ELF-1 (cell line): ENCODE data around the gene IGSF21.

Source experiments
- DNase-seq: peaks from one replicate; pipeline ENCODE4 v3.0.0-alpha.2; 2016; ENCODE audit warnings: low read depth, low spot score

Gene IGSF21

DNA sequence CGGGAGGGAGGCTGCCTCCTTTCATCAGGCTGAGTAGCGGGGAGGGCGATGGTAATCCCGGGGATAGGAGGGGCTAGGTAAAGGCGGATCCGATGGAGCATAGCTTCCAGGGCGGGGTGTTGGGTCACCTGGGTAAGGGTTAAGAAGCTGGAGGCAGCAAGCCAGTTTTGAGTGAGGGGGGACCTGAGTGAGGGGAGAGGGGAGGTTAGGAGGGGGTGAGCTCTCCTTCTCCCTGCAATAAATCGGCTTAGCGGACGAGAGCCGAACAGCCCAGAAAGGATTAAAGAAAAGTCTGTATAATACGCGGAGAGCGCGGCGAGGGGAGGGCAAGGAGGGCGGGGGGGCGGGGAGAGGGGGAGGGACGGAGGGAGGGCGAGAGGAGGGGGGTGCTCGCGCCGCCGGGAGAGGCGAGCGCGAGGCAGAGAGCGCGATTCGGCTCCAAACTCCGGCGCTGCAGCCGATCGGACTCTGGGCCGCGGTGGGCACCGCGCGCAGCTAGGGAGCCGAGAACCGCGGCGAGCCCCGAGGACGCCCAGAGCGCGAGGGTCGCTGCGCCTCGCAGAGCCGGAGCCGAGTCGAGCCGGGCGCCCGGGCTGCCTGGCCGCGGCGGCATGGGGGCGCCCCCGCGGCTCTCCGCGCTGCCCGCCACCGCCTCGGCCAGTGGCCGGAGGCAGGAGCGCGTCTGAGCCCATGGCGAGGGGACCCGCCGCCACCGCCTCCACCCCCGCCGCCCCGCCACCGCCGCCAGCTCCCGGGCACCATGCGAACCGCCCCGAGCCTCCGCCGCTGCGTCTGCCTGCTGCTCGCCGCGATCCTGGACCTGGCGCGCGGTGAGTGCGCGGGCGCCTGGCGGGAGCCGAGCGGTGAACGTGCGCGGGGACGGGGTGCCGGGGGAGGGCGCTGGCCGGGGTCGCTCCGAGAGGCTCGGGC, at the start of gene IGSF21:
TSS of gene IGSF21 (plus strand) at position 430 of the 930 bp plus-strand sequence. CDS start at position 761, 331 bp downstream.
- peak; percentile 17 for DNase-seq

DNA sequence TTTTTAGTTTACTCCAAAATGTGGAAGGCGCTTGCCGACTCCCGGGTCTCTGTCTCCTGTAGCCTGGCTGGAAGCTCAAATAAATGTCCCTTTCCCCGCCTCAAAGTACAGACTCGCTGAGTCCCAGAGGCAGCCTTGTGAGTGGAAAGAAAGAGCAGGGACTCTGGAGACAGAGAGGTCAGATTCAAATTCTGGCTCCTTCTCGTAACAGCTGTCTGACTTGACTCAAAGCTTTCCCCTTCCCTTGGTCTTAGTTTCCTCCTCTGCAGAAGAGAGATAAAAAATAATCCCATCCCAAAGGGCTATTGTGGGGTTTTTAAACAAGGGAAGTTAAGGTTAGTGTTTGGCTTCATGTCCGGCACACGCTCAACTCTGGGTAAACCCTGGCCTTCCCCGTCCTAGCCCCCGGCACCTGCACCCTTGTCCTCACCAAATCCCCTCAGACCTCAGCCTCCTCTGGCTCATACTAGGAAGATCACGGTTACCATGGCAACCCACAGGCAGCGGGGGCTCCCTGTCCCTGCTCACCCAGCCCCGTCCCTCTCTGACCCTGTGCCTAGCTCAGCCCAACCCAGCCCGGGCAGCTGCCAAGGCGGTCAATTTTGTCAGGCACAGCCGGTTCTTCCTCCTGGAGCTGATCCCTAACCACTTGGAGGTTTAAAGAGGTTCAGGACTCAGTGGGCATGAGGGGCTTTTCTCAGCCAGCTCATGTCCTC, 49.2 kb upstream of the IGSF21 start:
- DNase-seq, result peak; percentile 11

DNA sequence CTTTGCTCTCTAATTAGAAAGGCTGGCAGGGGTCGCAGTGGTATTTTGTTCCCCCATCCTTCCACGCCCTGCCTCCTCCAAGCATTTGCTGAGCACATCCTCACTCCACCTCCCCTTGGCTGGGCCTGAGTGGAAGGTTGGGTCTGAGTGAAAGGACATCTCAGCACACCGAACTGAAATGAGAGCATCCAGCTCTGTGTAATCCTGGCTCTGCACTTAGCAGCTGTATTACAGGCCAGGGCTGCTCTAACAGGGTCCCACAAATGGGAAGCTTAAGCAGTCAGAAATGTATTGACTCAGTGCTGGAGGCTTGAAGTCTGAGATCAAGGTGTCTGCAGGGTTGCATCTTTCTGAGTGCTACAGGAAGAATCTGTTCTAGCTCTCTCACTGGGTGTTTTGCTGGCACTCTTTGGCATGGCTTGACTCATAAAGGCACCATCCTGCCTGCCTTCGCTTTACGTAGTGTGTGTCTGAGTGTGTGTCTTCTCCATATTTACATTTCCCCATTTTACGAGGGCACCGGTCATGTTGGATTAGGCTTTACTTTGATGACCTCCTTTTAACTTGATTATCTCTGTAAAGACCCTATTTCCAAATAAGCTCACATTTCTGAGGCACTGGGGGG, 48.5 kb upstream of the IGSF21 start:
- DNase-seq, result no peak

DNA sequence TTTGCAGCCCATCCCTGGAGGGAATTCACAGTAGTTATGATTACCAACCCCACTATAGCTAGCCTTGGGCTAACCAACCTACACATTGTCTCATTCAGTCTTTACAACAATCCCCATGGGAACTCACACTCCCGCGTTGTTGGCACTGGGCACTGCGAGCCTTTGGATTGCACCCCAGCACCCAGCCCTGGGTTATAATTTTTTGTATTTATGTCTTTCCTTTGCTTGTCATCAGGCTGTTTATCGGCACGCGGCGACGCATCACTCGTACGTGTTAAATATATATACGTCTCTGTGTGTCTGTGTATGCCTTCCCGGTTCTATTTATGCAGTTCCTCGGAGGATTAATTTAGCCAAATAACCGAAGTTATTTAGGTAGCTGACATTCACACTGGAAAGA, 47.2 kb upstream of the IGSF21 start:
- DNase-seq, result peak; percentile 8

DNA sequence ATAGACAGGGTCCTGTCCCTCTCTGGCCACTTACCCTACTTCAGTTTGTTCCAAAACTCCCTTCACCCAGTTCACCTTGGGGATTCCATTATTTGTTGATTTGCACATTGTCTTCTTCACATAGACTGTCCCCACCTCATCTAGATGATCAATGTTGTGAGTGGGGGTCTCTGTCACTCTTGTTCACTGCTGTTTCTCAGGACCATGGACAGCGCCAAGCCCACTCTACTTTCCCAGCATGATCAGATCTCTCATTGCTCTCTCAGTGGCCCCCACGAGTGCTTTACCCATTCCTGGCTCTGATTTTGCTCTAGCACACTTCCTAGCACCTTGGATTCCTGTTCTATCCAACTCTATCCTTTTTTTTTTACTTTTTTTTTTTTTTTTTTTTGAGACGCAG, 45.4 kb upstream of the IGSF21 start:
- peak; percentile 19 for DNase-seq

DNA sequence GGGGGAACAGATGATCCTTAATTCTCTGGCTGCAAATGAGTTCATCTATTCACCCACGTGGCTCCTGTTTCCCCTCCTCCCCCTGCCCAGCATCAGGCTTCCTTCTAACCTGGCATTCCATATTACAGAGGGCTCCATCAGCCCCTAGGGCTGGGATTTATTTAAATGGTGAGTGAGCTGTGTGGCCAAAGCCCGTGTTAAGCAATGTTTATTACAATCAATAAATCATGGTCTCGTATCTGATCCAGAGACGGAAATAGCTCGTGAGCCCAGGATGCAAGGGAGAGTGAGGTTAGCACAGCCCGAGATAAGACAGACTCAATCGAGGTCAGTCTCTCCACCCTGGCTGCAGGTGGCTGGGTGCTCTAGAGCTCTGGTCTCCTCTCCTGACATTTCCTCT, 43.1 kb upstream of the IGSF21 start:
- no peak for DNase-seq

DNA sequence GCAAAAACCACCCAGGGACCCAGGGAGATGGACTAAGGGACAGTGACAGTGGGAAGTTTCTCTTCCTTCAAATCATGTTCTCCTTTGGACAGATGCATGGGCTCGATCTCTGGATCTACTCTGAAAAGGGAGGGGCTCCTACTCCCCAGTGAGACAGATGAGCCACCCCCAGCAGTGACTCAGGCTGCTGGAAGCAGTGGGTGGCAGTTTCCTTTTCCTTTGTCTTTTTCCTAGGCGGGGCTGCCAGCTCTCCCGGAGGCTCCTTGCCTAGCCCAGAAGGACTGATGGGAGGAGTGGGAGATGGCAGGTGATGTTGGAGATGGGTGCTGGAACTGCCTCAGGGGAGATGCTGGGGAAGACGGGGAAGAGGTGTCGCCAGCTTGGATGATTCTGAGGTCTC, 41.0 kb upstream of the IGSF21 start:
- DNase-seq, result no peak

DNA sequence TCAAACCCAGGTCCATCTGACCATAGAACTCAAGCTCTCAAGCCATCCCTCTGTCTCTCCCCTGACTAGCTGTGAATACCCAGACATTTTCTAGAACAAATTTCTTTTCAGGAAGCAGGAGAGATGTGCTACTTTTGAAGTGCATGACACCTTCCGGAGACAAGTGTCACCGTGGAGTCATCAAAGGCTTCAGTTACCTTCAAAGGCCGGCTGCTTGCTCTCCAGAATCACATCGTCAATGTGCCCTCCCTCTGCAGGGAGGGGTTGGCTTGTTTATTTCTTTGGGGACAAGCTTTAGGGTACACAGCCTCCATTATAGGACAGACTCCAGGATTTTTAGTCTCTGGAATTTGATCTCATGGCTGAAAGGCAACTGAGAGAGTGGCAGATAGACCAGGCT, 37.7 kb upstream of the IGSF21 start:
- no peak for DNase-seq

DNA sequence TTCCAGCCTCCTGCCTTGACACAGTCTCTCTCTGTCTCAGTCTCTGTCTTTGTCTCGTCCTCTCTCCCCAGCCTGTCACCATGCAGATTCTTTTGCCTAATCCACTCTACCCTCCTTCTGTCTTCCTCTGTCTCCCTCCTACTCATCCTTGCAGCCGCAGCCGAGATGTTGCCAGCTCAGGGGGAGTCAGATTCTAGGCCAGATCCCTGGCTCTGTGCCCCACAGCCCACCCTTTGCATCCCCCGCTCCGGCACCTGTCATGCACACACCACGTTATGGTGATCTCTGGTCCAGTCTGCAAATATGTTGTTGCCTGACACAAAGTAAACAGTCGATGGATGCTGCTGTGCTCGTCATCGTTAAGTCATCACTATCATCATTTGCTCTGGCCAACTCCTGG, 35.5 kb upstream of the IGSF21 start:
- DNase-seq, result no peak

DNA sequence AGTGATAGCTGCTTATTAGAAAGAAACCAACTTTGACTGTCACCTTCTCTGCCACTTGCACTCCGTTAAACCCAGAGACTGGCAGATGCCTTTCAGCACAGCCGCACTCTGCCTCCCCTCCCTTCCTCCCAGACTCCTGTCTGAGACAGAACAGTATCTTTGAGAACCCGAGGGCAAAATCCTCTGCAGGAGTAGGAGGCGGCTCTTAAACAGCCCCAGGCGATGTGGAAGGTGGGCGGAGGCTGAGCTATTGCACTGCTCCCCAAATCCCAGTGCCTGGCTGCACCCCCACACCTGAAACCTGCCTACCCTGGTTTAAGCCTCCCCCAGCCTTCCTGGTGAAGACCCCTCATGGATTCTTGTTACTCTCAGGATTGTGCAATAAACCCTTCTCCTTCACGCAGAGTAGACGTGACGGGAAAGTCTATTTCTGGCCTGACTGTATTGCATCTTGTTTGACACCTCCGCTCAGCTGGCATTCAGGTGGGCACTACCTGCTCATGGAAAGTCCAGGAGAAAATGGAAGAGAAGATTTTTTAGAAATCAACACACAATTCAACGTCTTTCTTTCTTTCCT, 34.4 kb upstream of the IGSF21 start:
- no peak for DNase-seq

DNA sequence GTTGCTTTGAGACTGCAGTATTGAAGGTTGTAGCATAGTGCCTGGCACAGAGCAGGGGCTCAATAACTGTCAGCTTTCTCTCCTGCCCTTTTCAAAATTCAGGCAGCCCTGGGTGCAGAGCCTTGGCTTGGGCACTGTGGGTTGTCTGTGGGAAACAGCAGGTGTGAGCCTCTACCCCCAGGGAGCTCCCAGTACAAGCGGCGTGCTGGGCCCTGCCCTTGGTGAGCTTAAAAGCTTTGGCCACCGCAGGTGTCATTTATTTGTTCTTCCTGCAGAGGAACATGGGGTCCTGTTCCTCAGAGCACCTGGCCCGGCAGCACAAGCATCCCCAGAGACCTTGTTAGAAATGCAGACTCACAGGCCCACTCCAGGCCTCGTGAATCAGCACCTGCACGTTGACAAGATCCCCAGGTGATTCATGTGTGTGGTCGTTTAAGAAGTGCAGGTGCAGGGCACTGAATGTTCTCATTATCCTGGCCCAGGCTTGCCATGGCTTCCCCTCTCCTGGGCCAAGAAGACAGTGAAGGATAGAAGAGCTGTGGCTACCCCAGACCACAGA, 29.9 kb upstream of the IGSF21 start:
- DNase-seq, result no peak

DNA sequence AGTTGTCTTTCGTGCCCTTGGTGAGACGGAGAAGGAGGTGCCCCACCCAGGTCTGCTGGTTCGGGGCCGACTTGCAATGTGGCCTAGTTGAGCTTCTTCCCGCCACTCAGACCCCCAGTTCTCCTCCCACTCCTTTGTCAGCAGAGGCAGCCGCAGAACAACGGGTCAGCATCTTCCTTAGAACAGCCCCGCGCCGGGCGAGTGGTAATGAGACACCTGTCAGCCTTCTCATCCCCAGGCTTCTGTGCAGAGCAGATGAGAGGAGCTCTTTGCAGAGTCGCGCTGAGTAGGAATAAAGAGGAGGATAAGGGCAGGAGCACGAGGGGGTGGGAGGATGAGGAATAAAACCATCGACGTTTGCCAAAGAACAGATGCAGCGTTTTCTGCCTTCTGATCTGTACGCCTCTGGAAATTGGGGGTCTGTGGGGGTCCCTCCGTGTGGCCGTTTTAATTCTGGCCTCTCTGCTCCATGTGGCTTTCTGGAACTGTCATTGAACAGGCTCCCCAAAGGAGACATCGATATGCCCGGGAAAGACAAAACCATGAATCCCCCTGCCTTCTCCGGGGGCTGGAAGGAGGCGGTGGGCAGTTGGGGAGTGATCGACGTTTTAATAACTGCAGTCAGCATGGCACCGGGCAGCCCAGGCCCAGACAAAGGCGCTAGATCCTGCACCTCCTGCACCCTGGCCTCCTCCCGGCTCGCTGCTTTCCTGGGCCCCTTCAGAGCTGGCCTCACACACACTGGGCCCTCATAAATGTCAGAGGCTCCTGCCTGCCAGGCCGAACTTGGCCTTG, 27.5 kb upstream of the IGSF21 start:
- DNase-seq, result no peak

DNA sequence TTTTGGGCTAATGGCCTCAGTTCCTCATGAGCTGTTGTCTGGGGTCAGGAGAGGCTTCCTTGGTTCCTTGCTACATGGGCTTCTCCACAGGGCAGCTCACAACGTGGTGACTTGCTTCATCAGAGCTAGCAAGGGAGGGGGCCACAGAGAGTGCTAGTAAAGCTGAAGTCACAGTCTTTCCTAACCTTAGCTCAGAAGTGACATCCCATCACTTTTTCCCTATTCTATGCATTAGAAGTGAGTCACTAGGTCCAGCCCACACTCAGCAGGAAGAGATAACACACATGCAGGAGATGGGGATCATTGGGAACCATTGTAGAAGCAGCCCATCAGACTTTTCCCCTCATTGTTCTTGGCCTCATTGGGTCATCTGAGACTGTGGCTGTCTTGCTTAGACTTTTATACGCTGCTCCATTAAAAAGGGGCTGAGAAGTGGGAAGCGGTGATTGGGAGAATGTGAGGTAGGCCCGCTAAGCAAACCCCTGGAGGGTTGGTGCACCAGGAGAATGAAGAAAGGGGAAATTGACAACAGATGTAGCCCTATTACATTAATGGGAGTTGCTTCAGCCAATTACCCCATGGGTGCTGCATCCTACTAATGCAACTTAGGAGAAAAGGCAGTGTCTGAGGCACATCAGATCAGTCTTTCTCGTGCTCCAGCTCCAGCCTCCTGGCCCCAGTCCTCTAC, 22.1 kb upstream of the IGSF21 start:
- no peak for DNase-seq

DNA sequence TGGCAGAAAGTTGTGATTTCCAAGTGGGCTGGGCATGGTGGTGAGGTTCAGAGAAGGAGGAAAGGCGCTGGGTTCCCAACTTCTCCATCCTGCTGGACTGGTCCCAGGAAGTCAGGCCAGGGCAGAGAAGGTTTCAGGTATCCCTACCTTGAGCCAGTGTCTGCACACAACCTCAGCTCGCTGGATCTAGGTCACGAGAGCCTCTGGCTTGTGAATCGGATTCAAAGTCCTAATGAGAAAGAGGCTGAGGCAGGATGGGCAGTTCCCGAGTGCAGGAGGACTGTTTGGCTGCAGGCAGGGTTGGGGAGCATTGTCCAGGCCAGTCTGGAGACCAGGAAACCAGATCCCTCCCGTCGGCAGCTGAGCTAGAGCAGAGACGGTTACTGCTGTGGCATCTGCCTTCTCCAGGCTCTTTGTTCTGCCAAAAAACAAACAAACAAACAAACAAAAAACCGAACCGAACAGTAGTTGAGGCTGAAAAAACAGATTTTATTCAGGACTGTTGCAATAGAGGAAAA, 19.5 kb upstream of the IGSF21 start:
- DNase-seq, result peak; percentile 66

DNA sequence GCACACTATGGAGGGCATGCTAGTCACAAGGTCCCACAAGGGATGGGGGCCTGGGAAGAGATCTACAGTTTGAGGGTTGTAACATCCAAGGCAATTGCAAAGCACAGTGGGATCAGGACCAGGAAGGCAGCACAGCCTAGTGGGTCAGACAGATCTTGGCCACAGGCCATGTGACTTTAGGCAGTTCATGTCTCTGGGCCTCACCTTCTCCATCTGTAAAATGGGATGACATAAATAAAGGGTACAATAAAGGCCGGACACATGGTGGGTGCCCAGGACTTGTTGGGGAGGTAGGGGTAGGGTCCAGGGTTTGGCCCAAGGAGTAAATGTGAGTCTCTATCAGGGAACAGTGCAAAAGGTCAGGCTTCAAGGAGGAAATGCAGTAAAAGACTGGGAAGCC, 18.1 kb upstream of the IGSF21 start:
- no peak for DNase-seq

DNA sequence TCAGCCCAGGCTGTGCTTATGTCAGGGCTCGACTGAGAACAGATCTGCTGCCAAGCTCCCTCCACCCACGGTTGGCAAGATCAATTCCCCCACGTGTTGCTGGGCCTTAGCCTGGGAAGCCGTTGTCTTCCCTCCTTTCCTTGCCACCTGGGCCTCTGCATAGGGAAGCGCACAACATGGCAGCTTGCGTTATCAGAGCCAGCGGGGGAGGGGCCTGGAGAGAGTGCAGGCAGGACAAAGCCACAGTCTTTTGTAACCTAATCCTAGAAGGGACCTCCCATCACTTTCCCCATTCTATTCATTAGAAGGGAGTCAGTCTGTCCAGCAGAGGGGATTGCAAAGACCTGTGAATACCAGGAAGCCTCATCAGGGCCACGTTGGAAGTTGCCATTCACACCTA, 17.0 kb upstream of the IGSF21 start:
- peak; percentile 74 for DNase-seq

DNA sequence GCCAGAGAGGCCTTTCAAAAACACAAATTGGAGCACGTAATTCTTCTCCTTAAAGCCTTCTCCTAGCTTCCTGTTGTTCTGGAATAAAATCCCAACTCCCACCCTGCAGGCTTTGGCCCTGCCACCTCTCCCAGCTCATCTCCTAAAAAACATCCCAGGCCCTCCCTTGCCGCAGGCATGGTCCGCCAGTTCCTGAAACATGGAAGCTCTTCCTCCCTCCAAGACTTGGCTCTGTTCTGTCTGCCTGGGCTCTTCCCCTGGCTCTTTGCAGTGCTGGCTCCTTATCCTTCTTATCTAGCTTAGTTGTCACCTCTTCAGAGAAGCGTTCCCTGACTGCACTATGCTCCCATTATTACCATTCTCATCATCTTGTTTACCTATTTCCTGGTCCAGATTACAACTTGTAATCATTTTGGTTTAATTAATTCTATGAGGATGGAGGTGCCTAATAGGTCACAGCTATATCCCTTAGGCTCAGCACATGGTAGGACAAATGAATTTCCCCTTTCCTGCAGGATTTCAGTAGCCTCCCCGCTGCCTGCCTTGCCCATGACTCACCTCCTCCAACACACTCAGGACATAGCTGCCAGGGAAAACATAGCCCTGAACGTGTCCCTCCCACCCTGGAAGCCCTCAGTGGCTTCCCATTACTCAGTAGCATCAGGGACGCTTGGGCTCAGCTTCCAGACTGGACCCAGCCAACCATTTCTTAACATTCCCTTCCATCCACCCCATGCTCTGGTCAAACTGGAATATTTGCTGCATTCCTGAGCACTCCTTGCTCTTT, 15.7 kb upstream of the IGSF21 start:
- peak; percentile 43 for DNase-seq

DNA sequence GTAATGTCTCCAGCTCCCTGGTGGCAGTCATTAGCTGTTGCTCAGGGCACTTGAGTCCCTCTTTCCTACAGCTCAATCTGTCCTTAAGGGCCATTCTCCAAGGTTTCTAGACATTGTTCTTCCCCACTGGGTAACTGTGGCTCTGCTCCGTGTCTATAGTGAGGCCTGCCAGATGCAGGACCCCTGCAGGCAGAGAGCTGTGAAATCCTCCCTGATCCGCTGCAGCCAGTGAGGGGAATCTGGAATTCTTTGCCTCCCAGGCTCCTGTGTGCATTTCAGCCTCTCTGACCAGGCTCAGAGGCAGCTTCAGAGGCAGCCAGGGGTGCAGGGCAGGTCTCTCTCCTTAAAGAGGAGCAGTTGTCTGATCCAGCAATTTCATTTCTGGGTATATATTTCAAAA, 14.4 kb upstream of the IGSF21 start:
- DNase-seq, result peak; percentile 53

DNA sequence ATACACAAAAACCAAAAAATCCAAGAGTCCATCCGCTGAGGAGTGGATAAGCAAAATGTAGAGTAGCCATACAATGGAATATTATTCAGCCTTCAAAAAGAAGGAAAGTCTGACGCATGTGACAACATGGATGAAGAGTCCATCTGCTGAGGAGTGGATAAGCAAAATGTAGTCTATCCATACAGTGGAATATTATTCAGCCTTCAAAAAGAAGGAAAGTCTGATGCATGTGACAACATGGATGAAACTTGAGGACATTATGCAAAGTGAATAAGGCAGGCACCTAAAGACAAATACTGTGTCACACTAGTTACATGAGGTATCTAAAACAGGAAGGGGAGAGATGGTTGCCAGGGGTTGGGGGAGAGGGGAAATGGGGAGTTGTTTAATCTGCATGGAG, 14.0 kb upstream of the IGSF21 start:
- DNase-seq, result no peak
